H1 (cell line): ENCODE results near the gene MAGEB1.

ENCODE experiments used
- ATF2 ChIP-seq: IDR thresholded peaks from 2 replicates; pipeline ENCODE4 v1.6.1; 2012; ENCODE audit warnings: low read length, inconsistent platforms
- BACH1 ChIP-seq: IDR thresholded peaks from 2 replicates; pipeline ENCODE4 v1.6.1; 2012; ENCODE audit warnings: low read length, improper control_type of control experiment
- CEBPB ChIP-seq: IDR thresholded peaks from 2 replicates; pipeline ENCODE4 v1.6.1; 2012; ENCODE audit warnings: low read depth, low read length
- CTCF ChIP-seq, 3 experiments: IDR thresholded peaks; 1 replicate in 2 of 3; 2 replicates in 1 of 3; pipeline versions ENCODE4 v1.5.1 to v1.6.1; 2011; ENCODE audit warnings: low read length in 3 of 3, mild to moderate bottlenecking in 3 of 3, inconsistent platforms in 2 of 3, low read depth in 1 of 3, moderate library complexity in 1 of 3; ENCODE audit not compliant: insufficient read depth in 1 of 3; ENCODE audit errors: control extremely low read depth in 1 of 3

GRCh38 chrX:30296408-30297254 is 49.7 kb downstream of the MAGEB1 start:
- TF ChIP-seq BACH1 (no peak), CEBPB (no peak), ATF2 (no peak), CTCF (IDR thresholded peaks at IDR 0.05; ENCODE audit: control extremely low read depth in 1 of 3, insufficient read depth in 1 of 3, low read depth in 1 of 3, low read length in 3 of 3) (no peak)
